SU-DHL-6 (cell line): ENCODE measurements around the gene SUPT20HL1.

Source experiments
- CTCF ChIP-seq: fragments of 200-600 bp; sonication (generic); IDR thresholded peaks from one replicate; pipeline ENCODE4 v1.5.1; 2017; ENCODE audit warnings: antibody characterized with exemption, mild to moderate bottlenecking, low read length, moderate library complexity; ENCODE audit not compliant: insufficient read depth, poor library complexity, severe bottlenecking
- EZH2phosphoT487 ChIP-seq: fragments of 200-600 bp; sonication (generic), shearing (Covaris generic); conservative IDR thresholded peaks from 2 replicates; pipeline ENCODE4 v1.6.1; 2018; ENCODE audit warnings: mild to moderate bottlenecking, antibody characterized with exemption, low read length, moderate library complexity, mixed read lengths

- TF ChIP-seq CTCF (no peak), EZH2phosphoT487 (no peak)
These were observed 36.5 kb downstream of the SUPT20HL1 start for GRCh38 chrX:24396931-24397279.
